Brain microvascular endothelial cell (primary cell): ENCODE data around the gene STAT3.
"Not testable (repeated sequence)": the region's sequence is repeated elsewhere in the genome, so short reads cannot be mapped to it uniquely, and the experiment has no call there.

Source experiments
- DNase-seq: peaks from one replicate; pipeline ENCODE4 v3.0.0-alpha.2; 2020
- H3K27ac ChIP-seq: fragments of 250-450 bp; sonication (Bioruptor Pico); 2 replicates; pipeline ENCODE4 v1.5.1; 2020; ENCODE audit warnings: mild to moderate bottlenecking, moderate library complexity
- H3K27me3 ChIP-seq: fragments of 250-450 bp; sonication (Bioruptor Pico); replicated peaks from 2 replicates; pipeline ENCODE4 v1.5.1; 2020; ENCODE audit warnings: mild to moderate bottlenecking
- H3K36me3 ChIP-seq: fragments of 250-450 bp; sonication (Bioruptor Pico); replicated peaks from 2 replicates; pipeline ENCODE4 v1.5.1; 2020; ENCODE audit warnings: mild to moderate bottlenecking
- H3K4me3 ChIP-seq: 2 replicates; pipeline ENCODE4 v1.5.1; 2011; ENCODE audit warnings: low read depth, mild to moderate bottlenecking, control low read depth, low read length, moderate library complexity
- CTCF ChIP-seq: IDR thresholded peaks from 2 replicates; pipeline ENCODE4 v1.5.1; 2011; ENCODE audit warnings: low read depth, mild to moderate bottlenecking, moderate library complexity, low read length, control low read depth, inconsistent platforms; ENCODE audit errors: missing control alignments
- in situ Hi-C: cut with HindIII; loops from 2 replicates; pipeline ENCODE4 v1.10.0; 2017; ENCODE audit warnings: low sequenced_read_pairs, low pct_ligation_motif_present

Gene STAT3

DNA sequence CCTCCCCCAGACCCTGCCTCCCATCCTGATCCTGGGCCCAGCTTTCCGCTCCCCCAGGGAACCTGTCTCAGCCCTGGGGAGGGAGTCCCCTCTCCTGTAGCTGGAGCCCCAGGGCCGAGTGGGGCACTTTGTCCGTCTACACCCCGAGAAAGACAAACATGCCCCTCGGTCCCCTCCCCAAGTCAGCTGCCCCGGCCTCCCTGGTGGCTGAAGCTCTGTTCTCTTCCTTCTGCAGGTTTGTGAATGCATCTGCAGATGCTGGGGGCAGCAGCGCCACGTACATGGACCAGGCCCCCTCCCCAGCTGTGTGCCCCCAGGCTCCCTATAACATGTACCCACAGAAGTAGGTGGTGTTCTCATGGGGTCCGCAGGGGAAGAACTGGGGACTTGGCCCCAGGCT, 79.1 kb downstream of the STAT3 start:
- no peak for DNase-seq
- Histone ChIP-seq H3K4me3 (no peak overlapping the region), H3K36me3 (peaks cover 19% of the 10 kb centered on the region), H3K27me3 (no peaks in the 10 kb centered on the region), H3K27ac (no peak overlapping the region)
- in situ Hi-C loops, result loop anchor here (25.0 kb wide), 1 partner anchor 203 kb away; no protein-coding TSS in a partner anchor
- no peak for TF ChIP-seq CTCF

GRCh38 chr17:42308446-42308845, 79.8 kb downstream of the STAT3 start:
- no peak overlapping the region for H3K27ac ChIP-seq

GRCh38 chr17:42307362-42307927, 80.8 kb downstream of the STAT3 start:
- no peak for DNase-seq
- Histone ChIP-seq H3K36me3 (peaks cover 11% of the 10 kb centered on the region), H3K4me3 (no peak overlapping the region), H3K27ac (no peak overlapping the region), H3K27me3 (no peaks in the 10 kb centered on the region)
- no peak for TF ChIP-seq CTCF
- in situ Hi-C loops, result loop anchor here (25.0 kb wide), 1 partner anchor 205 kb away; no protein-coding TSS in a partner anchor

More at GRCh38 chr17:42308446-42308845, 79.8 kb downstream of the STAT3 start:
- DNase-seq, result no peak
- in situ Hi-C loops, result loop anchor here (25.0 kb wide), 1 partner anchor 204 kb away; no protein-coding TSS in a partner anchor
- no peaks in the 10 kb centered on the region for H3K27me3 ChIP-seq
- peaks cover 12% of the 10 kb centered on the region for H3K36me3 ChIP-seq
- H3K4me3 ChIP-seq, result no peak overlapping the region
- no peak for TF ChIP-seq CTCF

- Histone ChIP-seq H3K36me3 (peaks cover 11% of the 10 kb centered on the region), H3K27me3 (no peaks in the 10 kb centered on the region), H3K4me3 (no peak overlapping the region), H3K27ac (no peak overlapping the region)
- DNase-seq, result no peak
- in situ Hi-C loops, result loop anchor here (25.0 kb wide), 1 partner anchor 206 kb away; no protein-coding TSS in a partner anchor
- TF ChIP-seq CTCF, result no peak
Observed at GRCh38 chr17:42306385-42306667, 81.9 kb downstream of the STAT3 start.

DNA sequence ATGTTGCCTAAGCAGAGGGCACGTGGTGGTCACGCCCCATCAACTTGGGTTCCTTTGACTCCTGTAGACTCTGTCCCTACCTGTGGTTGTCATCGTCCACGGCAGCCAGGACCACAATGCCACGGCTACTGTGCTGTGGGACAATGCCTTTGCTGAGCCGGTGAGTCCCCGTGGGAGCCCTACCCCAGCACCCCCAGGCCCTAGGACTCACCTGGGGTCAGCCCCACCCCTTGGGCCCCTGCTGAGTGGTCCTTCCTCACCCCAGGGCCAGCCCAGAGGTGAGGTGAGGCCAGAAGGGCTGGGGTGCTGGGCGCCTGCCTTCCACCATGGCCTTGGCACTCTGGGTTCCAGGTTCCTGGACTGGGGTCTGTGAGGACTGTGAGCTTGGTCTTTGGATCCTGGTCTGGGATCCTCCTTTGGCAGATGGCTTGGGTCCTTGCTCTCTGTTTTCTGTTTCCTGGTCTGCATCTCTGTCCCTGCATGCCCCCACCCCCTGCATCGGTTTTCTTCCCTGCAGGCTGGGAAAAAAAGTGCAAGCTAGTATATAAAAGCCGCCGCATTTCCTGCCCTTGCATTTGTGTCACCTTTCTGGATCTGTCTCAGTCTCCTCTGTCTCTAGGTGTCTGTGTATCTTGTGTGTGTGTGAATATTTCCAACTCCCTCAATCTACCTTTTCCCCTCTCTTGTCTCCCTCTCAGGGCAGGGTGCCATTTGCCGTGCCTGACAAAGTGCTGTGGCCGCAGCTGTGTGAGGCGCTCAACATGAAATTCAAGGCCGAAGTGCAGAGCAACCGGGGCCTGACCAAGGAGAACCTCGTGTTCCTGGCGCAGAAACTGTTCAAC, 82.5 kb downstream of the STAT3 start:
- no peak for DNase-seq
- Histone ChIP-seq H3K27me3 (no peaks in the 10 kb centered on the region), H3K27ac (no peak overlapping the region), H3K36me3 (peaks cover 6% of the 10 kb centered on the region), H3K4me3 (no peak overlapping the region)
- in situ Hi-C loops, result loop anchor here (25.0 kb wide), 1 partner anchor 207 kb away; no protein-coding TSS in a partner anchor
- TF ChIP-seq CTCF, result no peak

GRCh38 chr17:42305031-42305330, 83.3 kb downstream of the STAT3 start:
- H3K36me3 ChIP-seq, result not testable (repeated sequence)
- in situ Hi-C loops, result loop anchor here (25.0 kb wide), 1 partner anchor 207 kb away; no protein-coding TSS in a partner anchor

More at GRCh38 chr17:42305031-42305330, 83.3 kb downstream of the STAT3 start:
- DNase-seq, H3K27me3 ChIP-seq, H3K27ac ChIP-seq, H3K4me3 ChIP-seq: not testable (repeated sequence)
